H1 (cell line): ENCODE measurements around the gene CDCA5. TPM values are rescaled to one million over a fixed set of nuclear protein-coding genes. Genes with fewer than 3 reads are reported as not detected.

Experiments
- CTCF ChIP-seq, 3 experiments: IDR thresholded peaks; 1 replicate in 2 of 3; 2 replicates in 1 of 3; pipeline versions ENCODE4 v1.5.1 to v1.6.1; 2011; ENCODE audit warnings: low read length in 3 of 3, mild to moderate bottlenecking in 3 of 3, inconsistent platforms in 2 of 3, low read depth in 1 of 3, moderate library complexity in 1 of 3; ENCODE audit not compliant: insufficient read depth in 1 of 3; ENCODE audit errors: control extremely low read depth in 1 of 3
- EP300 ChIP-seq, 2 experiments: IDR thresholded peaks; 1 replicate in 1 of 2; 2 replicates in 1 of 2; pipeline ENCODE4 v1.6.1; 2011 to 2012; ENCODE audit warnings: low read depth in 2 of 2, low read length in 2 of 2, mild to moderate bottlenecking in 2 of 2, borderline replicate concordance in 1 of 2, inconsistent platforms in 1 of 2, moderate library complexity in 1 of 2
- GTF2F1 ChIP-seq: IDR thresholded peaks from 2 replicates; pipeline ENCODE4 v1.6.1; 2012; ENCODE audit warnings: low read depth, low read length, improper control_type of control experiment, borderline replicate concordance
- HDAC2 ChIP-seq, 2 experiments: fragments of 300-600 bp in 1 of 2; sonication (generic) in 1 of 2; IDR thresholded peaks; 2 replicates each; pipeline ENCODE4 v1.6.1; 2011 to 2012; ENCODE audit warnings: low read depth in 2 of 2, low read length in 2 of 2, mild to moderate bottlenecking in 2 of 2, moderate library complexity in 2 of 2, borderline replicate concordance in 1 of 2, inconsistent platforms in 1 of 2
- JUND ChIP-seq: IDR thresholded peaks from 2 replicates; pipeline ENCODE4 v1.6.1; 2011; ENCODE audit warnings: mild to moderate bottlenecking, improper control_type of control experiment, low read length
- MAFK ChIP-seq: IDR thresholded peaks from 2 replicates; pipeline ENCODE4 v1.6.1; 2012; ENCODE audit warnings: low read depth, mild to moderate bottlenecking, improper control_type of control experiment, low read length
- POLR2AphosphoS5 ChIP-seq: IDR thresholded peaks from 2 replicates; pipeline ENCODE4 v1.6.1; 2011; ENCODE audit warnings: low read depth, low read length
- SRF ChIP-seq: IDR thresholded peaks from 2 replicates; pipeline ENCODE4 v1.6.1; 2011; ENCODE audit warnings: mild to moderate bottlenecking, low read depth, low read length, moderate library complexity
- polyA plus RNA-seq, 7 experiments: library from polyadenylated mRNA; depleted of rRNA in 3 of 7; stranded (reverse) in 5 of 7; unstranded in 2 of 7; fragments of >200 nt in 5 of 7; fragments of 200-250 nt in 2 of 7; gene quantifications; 1 replicate in 5 of 7; 2 replicates in 1 of 7; 4 replicates in 1 of 7; pipeline versions ENCODE4 v1.2.1 to v1.2.3, GENCODE V29; 2011 to 2013; ENCODE audit warnings: missing spikeins in 2 of 7, mixed read lengths in 2 of 7
- total RNA-seq: library from RNA; stranded (reverse); fragmentation: NEBNext Ultra II Directional; extraction: Animal tissue kit (Norgen Biotek cat#: 25700); gene quantifications from 2 replicates; pipeline ENCODE4 v1.2.1, GENCODE V29; 2021

Gene CDCA5
- total and polyA plus RNA-seq, 2 of the 8 experiments (the other 6 are each of a cell fraction or from before 2014, with no cell fraction given) = 39.2 to 87.0 TPM

- no peak for TF ChIP-seq HDAC2 (IDR thresholded peaks at IDR 0.05; ENCODE audit: borderline replicate concordance in 1 of 2, low read depth in 2 of 2, low read length in 2 of 2)
- TF ChIP-seq CTCF (IDR thresholded peaks at IDR 0.05; ENCODE audit: control extremely low read depth in 1 of 3, insufficient read depth in 1 of 3, low read depth in 1 of 3, low read length in 3 of 3) = no peak
- TF ChIP-seq GTF2F1 = no peak
- TF ChIP-seq JUND = no peak
- no peak for TF ChIP-seq MAFK
- TF ChIP-seq SRF = no peak
- no peak for TF ChIP-seq POLR2AphosphoS5
- TF ChIP-seq EP300 (IDR thresholded peaks at IDR 0.05; ENCODE audit: borderline replicate concordance in 1 of 2, low read depth in 2 of 2, low read length in 2 of 2) = no peak
Observed at GRCh38 chr11:65058012-65058411, 25.8 kb downstream of the CDCA5 start (continued).
